GM19452 (cell line): ENCODE results near the gene CCT6B.
A peak's percentile ranks its signal among the peaks of the same experiment; 100 is the strongest.
"Not testable (repeated sequence)": the region's sequence is repeated elsewhere in the genome, so short reads cannot be mapped to it uniquely, and the experiment has no call there.

ENCODE experiments used
- ATAC-seq: cut with Tn5 transposase; IDR thresholded peaks from one replicate; pipeline ENCODE4 v1.9.1; 2021; ENCODE audit not compliant: unreplicated experiment

Gene CCT6B

GRCh38 chr17:34961093-34961911 lies at the start of gene CCT6B, which contains the start of gene ZNF830:
Gene CCT6B, minus strand, starts transcription at chr17:34961460. Its CDS starts 67 bp downstream, at chr17:34961393.
Gene ZNF830, plus strand, starts transcription at chr17:34961540. Its CDS starts 27 bp downstream, at chr17:34961567.
- ATAC-seq: peak; percentile 82

- no peak for ATAC-seq
These were observed 48.8 kb upstream of the CCT6B start for GRCh38 chr17:35010093-35010492.

GRCh38 chr17:35006961-35007360 lies 45.7 kb upstream of the CCT6B start:
- no peak for ATAC-seq

- ATAC-seq: no peak
These were observed 45.1 kb upstream of the CCT6B start for GRCh38 chr17:35006345-35006744.

- no peak for ATAC-seq
These were observed 42.5 kb upstream of the CCT6B start for GRCh38 chr17:35003778-35004177.

- no peak for ATAC-seq
These were observed 41.8 kb upstream of the CCT6B start for GRCh38 chr17:35002876-35003551.

GRCh38 chr17:35001549-35001948 lies 40.3 kb upstream of the CCT6B start:
- no peak for ATAC-seq

- not testable (repeated sequence) for ATAC-seq
These were observed 39.7 kb upstream of the CCT6B start for GRCh38 chr17:35000965-35001364.

- ATAC-seq: no peak
These were observed 38.2 kb upstream of the CCT6B start for GRCh38 chr17:34999456-34999855.

GRCh38 chr17:34998205-34998604 lies 36.9 kb upstream of the CCT6B start:
- peak; percentile 61 for ATAC-seq

GRCh38 chr17:34997355-34997862 lies 36.1 kb upstream of the CCT6B start:
- no peak for ATAC-seq

GRCh38 chr17:34996422-34997285 lies 35.4 kb upstream of the CCT6B start:
- no peak for ATAC-seq

- ATAC-seq: no peak
These were observed 31.8 kb upstream of the CCT6B start for GRCh38 chr17:34993031-34993430.

GRCh38 chr17:34991606-34992005 lies 30.3 kb upstream of the CCT6B start:
- ATAC-seq: no peak

GRCh38 chr17:34990921-34991365 lies 29.7 kb upstream of the CCT6B start:
- no peak for ATAC-seq

- no peak for ATAC-seq
These were observed 28.2 kb upstream of the CCT6B start for GRCh38 chr17:34989473-34989872.

GRCh38 chr17:34988644-34989043 lies 27.4 kb upstream of the CCT6B start:
- ATAC-seq: no peak

- no peak for ATAC-seq
These were observed 26.0 kb upstream of the CCT6B start for GRCh38 chr17:34987232-34987631.

- no peak for ATAC-seq
These were observed 20.4 kb upstream of the CCT6B start for GRCh38 chr17:34981538-34982241.
